ENCODE data around the gene APMAP. TPM values are rescaled to one million over a fixed set of nuclear protein-coding genes. Genes with fewer than 3 reads are reported as not detected.

APMAP gene
- polyA plus RNA-seq, 1 of the 3 experiments (the other 2 are of a cell fraction) = 107 TPM

GRCh38 chr20:24984961-24985640 is 7.5 kb downstream of the APMAP start (continued):
- TF ChIP-seq TAF1 (IDR thresholded peaks at IDR 0.05; ENCODE audit: borderline replicate concordance, low read depth, low read length) (no peak), JUND (IDR thresholded peaks at IDR 0.05) (no peak)

GRCh38 chr20:24983896-24984295 is 8.7 kb downstream of the APMAP start:
- 92% methylated on average over 8 of the region's 8 CpGs for WGBS (ENCODE audit: low lambda C conversion rate)
- CTCF ChIA-PET = interaction anchor here (0.7 to 2.7 kb wide), 4 partner anchors 11 to 1377 kb away, joined by 3 to 10 read pairs (median 4); no protein-coding TSS in a partner anchor
- H4K20me1 ChIP-seq (ENCODE audit: insufficient read depth) = no peaks in the 10 kb centered on the region
- H3K36me3 ChIP-seq (replicated peaks in 1 of 2; ENCODE audit: control insufficient read depth in 1 of 2, insufficient read depth in 2 of 2, low read length in 1 of 2) = peaks cover 28 to 31% of the 10 kb centered on the region in 2 experiments
- TF ChIP-seq CTCF (IDR thresholded peaks at IDR 0.05) (no peak), TEAD4 (IDR thresholded peaks at IDR 0.05; ENCODE audit: borderline replicate concordance, insufficient read depth) (no peak), MXI1 (IDR thresholded peaks at IDR 0.05; ENCODE audit: low read depth, low read length) (no peak), MEF2A (IDR thresholded peaks at IDR 0.05; ENCODE audit: borderline replicate concordance, low read depth) (no peak), RCOR1 (IDR thresholded peaks at IDR 0.05; ENCODE audit: low read length) (no peak), YY1 (IDR thresholded peaks at IDR 0.05; ENCODE audit: low read depth) (no peak), FOSL2 (IDR thresholded peaks at IDR 0.05; ENCODE audit: borderline replicate concordance, low read depth) (no peak), NRF1 (IDR thresholded peaks at IDR 0.05; ENCODE audit: low read depth, low read length) (no peak), NFIC (IDR thresholded peaks at IDR 0.05; ENCODE audit: borderline replicate concordance) (no peak), RAD21 (IDR thresholded peaks at IDR 0.05; ENCODE audit: low read length) (no peak), MAX (IDR thresholded peaks at IDR 0.05; ENCODE audit: low read depth) (no peak), TCF12 (IDR thresholded peaks at IDR 0.05) (no peak), USF1 (IDR thresholded peaks at IDR 0.05; ENCODE audit: borderline replicate concordance, low read depth) (no peak), SMC3 (IDR thresholded peaks at IDR 0.05; ENCODE audit: low read depth, low read length) (no peak)
- H3K4me2 ChIP-seq = no peak overlapping the region
- DNase-seq = no peak
- H3K4me3 ChIP-seq (ENCODE audit: low read depth in 2 of 2, low read length in 1 of 2) = no peak overlapping the region
- no peaks in the 10 kb centered on the region for H3K9me2 ChIP-seq
- H3K27me3 ChIP-seq (ENCODE audit: insufficient read depth) = no peaks in the 10 kb centered on the region
- no peak overlapping the region for H3K27ac ChIP-seq (ENCODE audit: low read depth in 2 of 2, low read length in 1 of 2)
- H2AFZ ChIP-seq (ENCODE audit: low read depth) = no peak overlapping the region
- H3K4me1 ChIP-seq (ENCODE audit: control insufficient read depth in 1 of 2, insufficient read depth in 2 of 2, low read depth in 1 of 2, low read length in 1 of 2) = no peaks in the 10 kb centered on the region; a peak in 1 of 4 replicates
- no peaks in the 10 kb centered on the region for H3K9me3 ChIP-seq
- peaks cover 48% of the 10 kb centered on the region for H3K79me2 ChIP-seq (ENCODE audit: insufficient read depth)
- POLR2A ChIA-PET = no interaction called here
- no peaks in the 10 kb centered on the region for H3F3A ChIP-seq (replicated peaks; ENCODE audit: insufficient read depth)
- no peak overlapping the region for H3K9ac ChIP-seq
